HG03039 (cell line): ENCODE measurements around the gene PLVAP.

Experiments used
- ATAC-seq: cut with Tn5 transposase; IDR thresholded peaks from one replicate; pipeline ENCODE4 v1.9.1; 2021; ENCODE audit warnings: mild to moderate bottlenecking, moderate library complexity; ENCODE audit not compliant: unreplicated experiment

The PLVAP gene

GRCh38 chr19:17359905-17360800, 17.0 kb downstream of the PLVAP start:
- ATAC-seq: no peak

DNA sequence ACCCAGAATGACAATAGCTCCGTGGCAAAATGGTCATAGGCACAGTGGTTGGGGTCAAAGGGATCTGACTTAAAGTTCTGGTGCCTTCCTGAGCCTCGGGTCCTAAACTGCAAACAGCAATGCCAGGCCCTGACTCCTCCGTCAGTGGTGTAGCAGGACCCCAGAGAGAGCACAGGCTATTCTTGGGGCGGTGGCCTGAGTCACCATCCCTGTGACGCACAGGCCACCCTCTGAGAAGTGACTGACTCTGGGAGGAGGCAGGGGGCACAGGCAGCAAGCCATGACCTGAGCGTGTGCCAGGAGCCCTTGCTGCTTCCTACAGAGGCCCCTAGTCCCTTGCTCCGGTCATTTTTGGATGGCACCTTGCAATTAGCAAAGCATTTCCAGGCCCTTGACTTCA, 18.7 kb downstream of the PLVAP start:
- ATAC-seq: no peak

DNA sequence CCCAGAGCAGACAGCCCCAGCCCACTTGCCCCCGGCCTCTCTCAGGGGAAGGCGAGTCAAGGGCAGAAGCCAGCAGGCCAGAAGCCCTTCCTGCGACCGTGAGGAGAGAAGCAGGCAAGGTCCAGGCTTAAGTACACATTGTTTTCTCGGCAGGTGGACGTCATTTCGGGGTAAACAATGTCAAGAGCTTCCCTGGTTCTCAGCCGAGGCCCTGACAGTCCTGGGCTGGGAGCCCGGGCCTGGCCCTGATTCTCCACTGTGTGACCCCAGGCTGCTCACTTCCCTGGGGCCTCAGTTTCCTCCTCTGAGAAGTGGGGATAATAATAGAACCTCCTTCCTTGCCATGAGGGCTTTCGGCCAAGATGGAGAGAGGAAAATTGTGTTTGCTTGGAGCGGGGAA, 19.4 kb downstream of the PLVAP start:
- ATAC-seq: no peak

DNA sequence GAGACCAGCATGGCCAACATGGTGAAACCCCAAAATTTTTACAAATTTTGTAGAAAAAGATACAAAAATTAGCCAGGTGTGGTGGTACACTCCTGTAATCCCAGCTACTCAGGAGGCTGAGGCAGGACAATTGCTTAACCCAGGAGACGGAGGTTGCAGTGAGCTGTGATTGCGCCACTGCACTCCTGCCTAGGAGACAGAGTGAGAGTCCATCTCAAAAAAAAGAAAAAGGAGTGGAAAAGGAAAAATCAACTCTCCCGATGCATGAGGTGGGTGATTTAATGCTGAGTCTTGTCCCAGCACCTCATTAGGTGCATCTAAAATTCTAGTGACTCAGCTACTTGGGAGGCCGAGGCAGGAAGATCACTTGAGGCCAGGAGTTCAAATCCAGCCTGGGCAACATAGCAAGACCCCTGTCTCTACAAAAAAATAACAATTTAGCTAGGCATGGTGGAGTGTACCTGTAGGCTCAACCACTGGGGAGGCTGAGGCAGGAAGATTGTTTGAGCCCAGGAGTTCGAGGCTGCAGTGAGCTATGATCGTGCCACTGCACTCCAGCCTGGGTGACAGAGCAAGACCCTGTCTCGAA, 20.0 kb downstream of the PLVAP start:
- ATAC-seq: no peak

GRCh38 chr19:17353386-17353785, 23.8 kb downstream of the PLVAP start:
- ATAC-seq: no peak

DNA sequence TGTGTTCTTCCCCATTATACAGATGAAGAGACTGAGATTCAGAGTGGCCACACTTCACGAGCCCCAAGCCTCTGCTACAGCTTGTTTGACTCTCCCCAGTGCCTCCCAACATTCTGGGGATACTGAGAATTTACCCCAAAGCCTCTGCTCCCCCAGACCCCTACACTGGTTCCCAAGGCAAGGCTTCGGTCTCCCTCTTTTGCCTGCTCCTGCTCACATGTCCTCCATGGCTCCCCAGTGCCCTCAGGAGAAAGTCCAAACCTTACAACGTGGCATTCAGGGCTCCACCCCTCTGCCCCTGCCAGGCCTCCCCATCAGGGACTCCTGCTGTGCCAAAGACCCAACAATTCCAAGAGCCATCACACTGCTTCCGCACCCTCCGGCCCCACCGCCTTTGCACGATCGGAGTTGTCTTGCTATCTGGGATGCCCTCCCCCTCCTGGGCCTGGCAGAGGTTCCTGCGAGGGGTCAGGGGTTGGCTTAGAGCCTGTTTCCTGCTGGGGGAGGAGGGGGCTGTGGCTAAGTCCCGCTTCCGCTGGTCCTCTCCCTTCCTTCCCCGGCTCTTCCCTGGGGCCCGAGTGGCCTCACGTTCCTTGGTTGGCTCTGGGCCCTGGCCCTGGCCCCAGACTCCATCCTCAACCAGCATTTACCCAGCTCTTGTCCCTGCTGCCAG, 24.4 kb downstream of the PLVAP start:
- ATAC-seq: no peak

DNA sequence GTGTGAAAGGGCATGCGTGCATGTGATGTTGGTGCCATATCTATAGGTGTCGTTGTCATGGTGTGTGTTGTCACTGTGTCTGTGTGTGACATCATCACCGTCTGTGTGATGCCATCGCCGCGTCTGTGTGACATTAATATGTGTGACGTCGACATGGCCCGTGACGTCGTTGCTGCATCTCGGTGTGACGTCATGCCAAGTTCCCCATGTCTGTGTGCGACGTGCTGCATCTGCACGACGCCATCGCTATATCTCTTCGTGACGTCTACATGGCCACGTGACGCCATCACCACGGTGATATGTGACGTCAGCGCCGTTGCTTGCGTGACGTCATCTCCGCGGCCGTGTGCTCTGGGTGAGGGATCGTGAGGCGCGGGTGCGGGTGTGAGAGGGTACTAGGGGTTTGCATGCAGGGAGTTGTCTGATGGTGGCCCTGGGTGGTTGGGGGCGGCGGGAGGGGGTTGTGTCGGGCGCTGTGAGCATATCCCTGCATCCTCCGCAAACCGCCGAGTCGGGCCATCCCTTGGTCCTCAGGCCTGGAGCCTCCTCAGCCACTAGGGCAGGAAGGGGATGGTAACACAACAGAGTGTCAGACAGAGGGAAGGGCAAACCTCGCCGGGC, 25.2 kb downstream of the PLVAP start:
- ATAC-seq: no peak

- ATAC-seq: no peak
Measured at GRCh38 chr19:17348700-17349099, 28.4 kb downstream of the PLVAP start.

DNA sequence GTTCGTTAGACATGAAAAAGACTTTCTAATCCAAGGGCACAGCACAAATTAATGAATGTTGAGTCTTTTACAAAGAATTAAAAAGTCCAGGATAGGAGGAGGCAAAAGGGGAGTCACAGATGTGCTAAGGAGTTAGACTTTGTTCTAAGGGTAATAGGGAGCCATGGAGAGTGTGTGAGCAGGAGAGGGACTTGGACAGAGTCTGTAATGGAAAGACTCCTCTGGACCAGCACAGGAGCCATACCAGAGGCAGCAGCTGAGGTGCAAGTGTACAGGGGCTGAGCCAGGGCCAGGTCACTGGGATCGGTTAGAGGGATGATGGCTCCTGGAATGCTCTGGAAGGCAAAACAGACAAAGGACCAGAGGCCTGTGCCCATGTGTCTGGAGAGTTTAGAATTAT, 29.3 kb downstream of the PLVAP start:
- no peak for ATAC-seq

- ATAC-seq: no peak
Measured at GRCh38 chr19:17347361-17347760, 29.8 kb downstream of the PLVAP start.

DNA sequence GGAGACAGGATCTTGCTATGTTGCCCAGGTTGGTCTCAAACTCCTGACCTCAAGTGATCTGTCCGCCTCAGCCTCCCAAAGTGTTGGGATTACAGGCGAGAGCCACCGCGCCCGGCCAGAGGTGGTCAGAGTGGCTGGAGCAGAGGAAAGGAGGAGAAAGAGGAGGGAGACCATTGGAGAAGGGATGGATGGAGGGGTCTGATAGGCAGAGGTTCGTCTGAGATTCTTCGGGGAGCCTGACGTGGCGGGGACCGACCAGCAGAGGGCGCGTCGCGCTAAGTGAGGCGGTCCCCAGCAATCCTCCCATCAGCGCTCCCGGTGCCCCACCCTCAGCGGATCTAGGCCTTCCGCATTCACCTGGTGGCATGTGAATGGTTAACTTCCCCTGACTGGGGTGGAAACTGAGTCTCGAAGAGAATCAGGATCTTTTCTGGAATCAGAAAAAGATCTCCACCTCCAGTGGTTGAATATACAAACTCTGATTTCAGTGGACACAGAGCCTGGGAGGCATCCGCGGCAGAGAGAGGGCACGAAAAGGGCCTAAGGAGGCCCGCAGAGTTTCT, 31.0 kb downstream of the PLVAP start:
- no peak for ATAC-seq

DNA sequence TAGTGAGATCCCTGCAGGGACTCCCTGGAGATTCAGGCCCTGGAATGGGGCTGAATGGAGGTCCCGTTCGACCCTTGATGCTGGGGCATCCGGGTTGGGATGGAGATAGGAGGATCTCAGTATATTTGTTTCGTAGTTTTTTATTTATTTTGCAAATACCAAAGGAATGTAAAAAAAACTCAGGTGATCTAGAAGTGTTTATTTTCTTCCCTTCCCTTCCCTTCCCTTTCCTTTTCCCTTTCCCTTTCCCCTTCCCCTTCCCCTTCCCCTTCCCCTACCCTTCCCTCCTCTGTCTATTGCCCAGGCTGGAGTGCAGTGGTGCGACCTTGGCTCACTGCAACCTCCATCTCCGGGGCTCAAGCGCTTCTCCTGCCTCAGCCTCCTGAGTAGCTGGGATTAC, 35.3 kb downstream of the PLVAP start:
- no peak for ATAC-seq

DNA sequence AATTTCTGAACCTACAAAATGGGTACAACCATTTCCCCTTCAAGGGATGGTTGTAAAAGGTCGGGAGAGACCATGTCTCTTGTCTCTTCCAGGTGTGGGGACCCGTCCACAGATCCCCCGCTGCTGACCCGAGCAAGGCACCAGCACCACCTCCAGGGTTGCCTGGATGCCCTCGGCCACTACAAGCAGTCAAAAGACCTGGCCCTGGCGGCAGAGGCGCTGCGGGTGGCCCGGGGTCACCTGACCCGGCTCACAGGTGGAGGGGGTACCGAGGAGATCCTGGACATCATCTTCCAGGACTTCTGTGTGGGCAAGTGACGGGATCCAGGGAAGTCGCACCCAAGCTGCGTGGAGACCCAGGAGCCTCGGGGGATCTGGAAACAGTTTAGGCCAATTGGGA, 35.8 kb downstream of the PLVAP start:
- ATAC-seq: no peak

DNA sequence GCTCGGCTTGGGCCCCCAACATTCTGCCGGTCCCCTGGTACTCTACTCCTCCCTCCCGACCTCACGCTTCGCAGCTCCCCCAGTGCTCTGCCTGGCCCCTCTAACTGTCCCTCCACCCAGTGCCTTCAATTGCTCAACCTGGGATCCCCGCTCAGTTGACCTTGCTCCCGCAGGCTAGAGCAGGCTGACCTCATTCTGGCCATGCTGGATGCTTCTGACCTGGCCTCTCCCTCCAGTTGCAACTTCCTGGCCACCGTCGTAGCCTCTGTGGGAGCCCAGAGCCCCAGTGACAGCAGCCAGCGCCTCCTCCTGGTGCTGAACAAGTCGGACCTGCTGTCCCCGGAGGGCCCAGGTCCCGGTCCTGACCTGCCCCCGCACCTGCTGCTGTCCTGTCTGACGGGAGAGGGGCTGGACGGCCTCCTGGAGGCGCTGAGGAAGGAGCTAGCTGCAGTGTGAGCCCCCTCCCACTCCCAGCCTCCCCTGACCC, 36.2 kb downstream of the PLVAP start:
- no peak for ATAC-seq

DNA sequence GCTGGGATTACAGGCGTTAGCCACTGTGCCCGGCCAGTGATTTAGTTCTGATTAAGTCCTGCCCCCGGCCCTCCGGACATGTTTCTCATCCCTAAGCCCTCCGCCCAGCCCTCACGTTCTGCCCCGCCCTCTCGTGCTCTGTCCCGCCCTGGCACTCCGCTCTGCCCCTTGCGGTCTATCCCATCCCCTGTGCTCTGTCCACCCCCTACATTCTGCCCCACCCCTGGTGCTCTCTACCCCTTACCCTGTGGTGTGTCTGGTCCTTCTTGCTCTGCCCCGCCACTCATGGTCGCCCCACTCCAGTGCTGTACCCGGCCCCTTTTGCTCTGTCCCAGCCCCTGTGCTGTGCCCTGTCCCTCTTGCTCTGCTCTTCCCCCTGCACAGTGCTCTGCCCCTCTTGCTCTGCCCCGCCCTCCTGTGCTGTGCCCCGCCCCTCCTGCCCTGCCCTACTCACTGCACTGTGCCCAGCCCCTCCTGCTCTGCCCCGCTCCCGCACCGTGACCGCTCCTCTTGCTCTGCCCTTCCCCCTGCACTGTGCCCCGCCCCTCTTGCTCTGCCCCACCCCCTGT, 36.8 kb downstream of the PLVAP start:
- no peak for ATAC-seq

GRCh38 chr19:17339088-17339741, 37.9 kb downstream of the PLVAP start:
- no peak for ATAC-seq

DNA sequence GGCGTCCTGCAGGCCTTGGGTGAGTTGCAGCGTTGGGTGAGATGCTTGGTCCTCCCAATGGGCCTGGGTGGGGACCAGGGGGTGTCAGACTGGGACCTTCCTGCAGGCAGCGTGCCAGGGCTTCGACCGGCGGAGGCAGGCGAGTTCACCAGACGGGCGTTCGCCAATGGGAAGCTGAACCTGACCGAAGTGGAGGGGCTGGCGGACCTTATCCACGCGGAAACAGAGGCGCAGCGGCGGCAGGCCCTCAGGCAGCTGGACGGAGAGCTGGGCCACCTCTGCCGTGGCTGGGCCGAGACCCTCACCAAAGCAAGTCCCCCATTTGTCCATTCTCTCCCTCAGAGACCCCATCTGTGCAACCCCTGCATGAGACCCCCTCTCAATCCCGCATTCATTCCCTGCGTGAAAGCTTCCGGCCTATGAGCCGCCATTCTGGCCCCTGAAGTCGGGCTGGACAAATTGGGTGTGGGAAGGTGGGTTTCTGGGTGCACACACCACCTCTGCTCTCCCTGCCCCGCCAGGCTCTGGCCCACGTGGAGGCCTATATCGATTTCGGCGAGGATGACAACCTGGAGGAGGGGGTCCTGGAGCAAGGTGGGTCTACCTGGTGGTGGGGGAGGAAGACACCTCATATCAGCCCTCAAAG, 38.6 kb downstream of the PLVAP start:
- no peak for ATAC-seq

DNA sequence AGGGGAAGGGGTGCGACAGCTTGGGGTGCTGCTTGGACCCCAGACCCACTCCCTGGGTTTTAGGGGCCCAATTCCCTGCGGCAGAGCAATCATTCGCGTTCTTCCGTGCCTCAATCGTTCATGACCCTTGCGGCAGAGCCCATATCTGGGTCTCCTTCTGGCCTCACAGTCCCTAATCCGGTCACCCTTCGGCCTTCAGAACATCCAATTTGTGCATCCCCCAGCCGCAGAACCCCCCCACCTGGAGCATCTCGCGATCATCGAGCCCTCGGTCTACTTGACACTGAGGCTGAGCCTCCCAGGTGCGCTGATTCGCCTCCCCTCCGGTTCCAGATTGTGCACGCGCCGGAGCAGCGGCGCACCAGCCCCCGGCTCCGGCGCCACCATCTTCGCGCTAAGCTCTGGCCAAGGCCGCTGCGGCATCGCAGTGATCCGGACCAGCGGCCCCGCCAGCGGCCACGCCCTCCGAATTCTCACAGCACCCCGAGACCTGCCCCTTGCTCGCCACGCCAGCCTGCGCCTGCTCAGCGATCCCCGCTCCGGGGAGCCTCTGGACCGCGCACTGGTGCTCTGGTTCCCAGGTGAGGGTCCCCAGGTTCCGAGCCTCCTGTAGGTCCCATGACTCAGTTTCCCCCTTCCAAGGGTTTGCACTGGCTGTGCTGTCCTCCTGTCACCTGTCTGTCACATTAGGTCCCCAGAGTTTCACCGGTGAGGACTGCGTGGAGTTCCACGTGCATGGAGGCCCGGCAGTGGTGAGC, 39.3 kb downstream of the PLVAP start:
- no peak for ATAC-seq
